ENCODE data around the gene ORM1.

The ORM1 gene

GRCh38 chr9:114375386-114376175 is 52.7 kb downstream of the ORM1 start:
- Histone ChIP-seq H3K9me3 (ENCODE audit: control insufficient read depth, insufficient read depth, low read depth, low read length) (no peaks in the 10 kb centered on the region), H3K27ac (ENCODE audit: extremely low read depth, low read depth, low read length) (no peak overlapping the region), H3K4me1 (ENCODE audit: control insufficient read depth, insufficient read depth, low read length) (no peaks in the 10 kb centered on the region), H3K4me3 (ENCODE audit: low read depth, low read length) (no peak overlapping the region), H3K36me3 (ENCODE audit: control insufficient read depth in 2 of 2, insufficient read depth in 1 of 2, low read length in 2 of 2) (no peaks in the 10 kb centered on the region)
- POLR2A ChIA-PET = no interaction called here
- TF ChIP-seq KLF9 (tag by site-specific recombination; IDR thresholded peaks at IDR 0.05; ENCODE audit: low read depth) = no peak
- no peak for TF ChIP-seq SETDB1 (IDR thresholded peaks at IDR 0.05; ENCODE audit: insufficient read length, low read length)
- TF ChIP-seq ZNF792 (tag by site-specific recombination; IDR thresholded peaks at IDR 0.05) = no peak
- no peak for TF ChIP-seq PATZ1 (tag by site-specific recombination; IDR thresholded peaks at IDR 0.05)
- TF ChIP-seq KLF1 (tag by site-specific recombination; IDR thresholded peaks at IDR 0.05) = no peak
- no peak for TF ChIP-seq AEBP2 (tag by site-specific recombination; IDR thresholded peaks at IDR 0.05; ENCODE audit: borderline replicate concordance)
- TF ChIP-seq ZNF114 (tag by site-specific recombination; IDR thresholded peaks at IDR 0.05) = no peak
- TF ChIP-seq ZNF175 (tag by site-specific recombination; IDR thresholded peaks at IDR 0.05) = no peak
- no peak for TF ChIP-seq ZNF18 (tag by site-specific recombination; IDR thresholded peaks at IDR 0.05)
- no peak for TF ChIP-seq ZBTB48 (tag by site-specific recombination; IDR thresholded peaks at IDR 0.05)
- TF ChIP-seq HOXA7 (CRISPR knock-in tag; IDR thresholded peaks at IDR 0.05; ENCODE audit: borderline replicate concordance) = no peak
- no peak for TF ChIP-seq ZSCAN18 (tag by site-specific recombination; IDR thresholded peaks at IDR 0.05)
- no peak for TF ChIP-seq ZNF629 (tag by site-specific recombination; IDR thresholded peaks at IDR 0.05)
- TF ChIP-seq ZNF600 (tag by site-specific recombination; IDR thresholded peaks at IDR 0.05) = no peak
- no peak for TF ChIP-seq ZNF157 (tag by site-specific recombination; IDR thresholded peaks at IDR 0.05)
- CTCF ChIA-PET = no interaction called here

All from HEK293 (cell line).